Measurements from ENCODE around the gene GRID1. TPM values are rescaled to one million over a fixed set of nuclear protein-coding genes. Genes with fewer than 3 reads are reported as not detected.
A peak's percentile ranks its signal among the peaks of the same experiment; 100 is the strongest.

Gene GRID1
- total RNA-seq, 1 experiment from 2014 or later, result 0.31 TPM

- DNase-seq, result no peak
Observed at GRCh38 chr10:86300399-86300925, 66.1 kb downstream of the GRID1 start.

DNA sequence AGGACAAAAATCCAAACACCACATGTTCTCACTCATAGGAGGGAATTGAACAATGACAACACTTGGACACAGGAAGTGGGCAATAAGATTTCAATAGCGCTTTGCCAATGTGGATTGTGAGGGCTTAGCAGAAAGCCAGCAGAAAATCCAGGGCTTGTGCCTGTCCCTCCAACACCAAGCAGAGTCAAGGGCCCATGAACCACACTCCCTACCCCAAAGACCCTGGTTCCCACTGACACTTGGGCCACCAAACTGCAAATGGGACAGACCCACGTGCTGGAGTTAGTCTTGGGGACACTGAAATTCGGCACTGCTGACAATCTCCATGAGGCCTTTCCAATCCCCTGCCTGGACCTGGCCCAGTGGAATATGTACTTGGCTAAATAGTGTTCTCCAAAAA lies 67.0 kb downstream of the GRID1 start:
- Histone ChIP-seq H3K4me3 (ENCODE audit: insufficient read depth, low read depth, low read length) (no peak overlapping the region), H3K27me3 (ENCODE audit: control insufficient read depth, insufficient read depth, low read length) (peaks cover 2% of the 10 kb centered on the region; the same call in 1 of the 2 replicates), H3K36me3 (replicated peaks; ENCODE audit: control insufficient read depth, insufficient read depth, low read length) (no peaks in the 10 kb centered on the region)
- no peak for DNase-seq

More at GRCh38 chr10:86300399-86300925, 66.1 kb downstream of the GRID1 start:
- Histone ChIP-seq H3K36me3 (replicated peaks; ENCODE audit: control insufficient read depth, insufficient read depth, low read length) (no peaks in the 10 kb centered on the region), H3K4me3 (ENCODE audit: insufficient read depth, low read depth, low read length) (no peak overlapping the region), H3K27me3 (ENCODE audit: control insufficient read depth, insufficient read depth, low read length) (no peaks in the 10 kb centered on the region)

DNA sequence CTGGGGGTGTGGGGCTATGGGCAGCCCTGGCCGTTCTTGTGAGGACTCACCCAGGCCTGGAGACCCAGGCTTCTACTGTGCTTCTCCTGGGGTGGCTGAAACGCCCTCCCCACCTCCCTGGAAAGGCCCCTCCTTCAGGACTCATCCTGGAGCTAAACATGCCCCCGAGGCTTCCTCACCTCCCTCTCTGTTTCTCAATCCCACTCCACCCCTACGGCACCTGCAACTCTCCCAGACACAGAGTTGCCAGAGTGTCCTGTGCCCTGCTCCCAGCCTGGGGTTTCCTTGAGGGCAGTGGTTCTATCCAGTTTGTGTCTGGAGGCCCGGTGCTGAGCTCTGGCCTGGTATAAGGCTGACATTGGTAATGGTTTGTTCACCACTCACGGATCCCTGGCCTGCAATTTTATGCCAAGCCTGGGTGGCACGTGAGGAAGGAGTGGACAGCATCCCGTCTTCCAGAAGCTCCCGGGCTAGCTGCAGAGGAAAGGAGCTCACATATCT lies 68.0 kb downstream of the GRID1 start:
- Histone ChIP-seq H3K4me3 (ENCODE audit: insufficient read depth, low read depth, low read length) (no peak overlapping the region), H3K36me3 (replicated peaks; ENCODE audit: control insufficient read depth, insufficient read depth, low read length) (no peaks in the 10 kb centered on the region), H3K27me3 (ENCODE audit: control insufficient read depth, insufficient read depth, low read length) (peaks cover 2% of the 10 kb centered on the region; the same call in 1 of the 2 replicates)
- peak; percentile 57 for DNase-seq

GRCh38 chr10:86295791-86296190 lies 70.8 kb downstream of the GRID1 start:
- peaks cover 2% of the 10 kb centered on the region; the same call in 1 of the 2 replicates for H3K27me3 ChIP-seq (ENCODE audit: control insufficient read depth, insufficient read depth, low read length)
- no peak overlapping the region for H3K4me3 ChIP-seq (ENCODE audit: insufficient read depth, low read depth, low read length)
- no peaks in the 10 kb centered on the region for H3K36me3 ChIP-seq (replicated peaks; ENCODE audit: control insufficient read depth, insufficient read depth, low read length)
- no peak for DNase-seq

DNA sequence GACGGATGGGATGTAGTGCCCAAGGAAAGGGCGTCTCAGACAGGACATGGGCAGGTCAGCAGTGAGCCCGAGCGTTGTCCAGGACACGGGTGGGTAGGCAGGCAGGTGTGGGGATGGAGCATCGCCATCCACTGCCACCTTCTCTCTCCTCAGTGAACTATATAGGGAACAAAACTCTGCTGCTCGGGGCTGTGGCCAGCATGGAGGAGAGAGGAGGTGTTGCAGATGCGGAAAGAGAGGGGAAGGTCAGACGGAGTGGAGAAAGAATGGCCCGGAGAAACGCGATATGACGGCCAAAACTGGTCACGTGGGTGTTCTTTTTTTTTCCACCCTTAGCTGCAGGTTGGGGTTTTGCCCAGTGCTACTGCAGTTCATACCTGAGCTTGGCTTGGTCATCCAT lies 71.2 kb downstream of the GRID1 start:
- Histone ChIP-seq H3K4me3 (ENCODE audit: insufficient read depth, low read depth, low read length) (no peak overlapping the region), H3K36me3 (replicated peaks; ENCODE audit: control insufficient read depth, insufficient read depth, low read length) (no peaks in the 10 kb centered on the region), H3K27me3 (ENCODE audit: control insufficient read depth, insufficient read depth, low read length) (peaks cover 2% of the 10 kb centered on the region; the same call in 1 of the 2 replicates)
- no peak for DNase-seq

DNA sequence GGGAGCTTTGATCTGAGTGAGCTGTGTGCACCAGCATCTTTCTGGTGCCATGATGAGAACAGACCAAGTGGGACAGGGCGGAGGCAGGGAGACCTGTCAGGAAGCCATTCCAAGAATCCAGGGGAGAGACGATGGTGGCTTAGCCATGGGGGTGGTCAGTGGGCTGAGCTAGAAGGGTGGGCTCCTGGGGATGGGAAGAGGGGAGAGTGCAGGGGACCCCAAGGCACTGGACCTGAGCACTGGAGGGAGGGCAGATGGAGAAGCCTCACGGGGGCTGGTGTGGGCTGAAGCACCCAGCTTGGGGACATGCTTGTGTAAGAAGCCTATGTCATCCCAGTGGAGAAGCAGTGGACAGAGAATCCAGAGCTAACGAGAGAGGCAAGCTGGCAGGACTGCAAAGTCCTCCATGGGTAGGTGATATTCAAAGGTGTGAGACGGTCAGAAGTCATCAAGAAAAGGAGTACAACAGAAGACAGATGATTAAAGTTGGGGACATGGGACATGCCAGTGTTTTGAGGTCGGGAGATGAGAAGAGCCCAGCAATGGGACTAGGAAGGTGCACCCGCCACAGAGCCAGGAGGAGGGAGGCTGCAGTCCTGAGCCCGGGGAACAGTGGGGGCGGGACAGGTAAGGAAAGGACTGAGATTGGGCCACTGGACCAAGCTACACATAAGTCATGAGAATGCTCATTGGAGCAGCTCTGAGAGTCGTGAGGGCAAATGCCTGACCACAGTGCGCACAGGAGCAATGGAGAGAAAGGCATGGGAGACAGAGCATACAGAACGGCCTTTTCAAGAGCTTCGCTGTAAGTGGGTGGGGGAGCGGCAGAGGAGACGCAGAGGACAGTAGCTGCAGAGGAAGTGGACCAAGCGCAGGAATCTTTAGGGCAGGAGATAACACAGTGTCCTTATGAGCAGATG lies 72.0 kb downstream of the GRID1 start:
- no peak overlapping the region for H3K4me3 ChIP-seq (ENCODE audit: insufficient read depth, low read depth, low read length)
- no peak for DNase-seq
- peaks cover 2% of the 10 kb centered on the region; the same call in 1 of the 2 replicates for H3K27me3 ChIP-seq (ENCODE audit: control insufficient read depth, insufficient read depth, low read length)
- H3K36me3 ChIP-seq (replicated peaks; ENCODE audit: control insufficient read depth, insufficient read depth, low read length), result no peaks in the 10 kb centered on the region

- DNase-seq, result peak; percentile 86
- no peaks in the 10 kb centered on the region for H3K36me3 ChIP-seq (replicated peaks; ENCODE audit: control insufficient read depth, insufficient read depth, low read length)
- peaks cover 2% of the 10 kb centered on the region; the same call in 1 of the 2 replicates for H3K27me3 ChIP-seq (ENCODE audit: control insufficient read depth, insufficient read depth, low read length)
- no peak overlapping the region for H3K4me3 ChIP-seq (ENCODE audit: insufficient read depth, low read depth, low read length)
Observed at GRCh38 chr10:86293396-86293791, 73.2 kb downstream of the GRID1 start.

DNA sequence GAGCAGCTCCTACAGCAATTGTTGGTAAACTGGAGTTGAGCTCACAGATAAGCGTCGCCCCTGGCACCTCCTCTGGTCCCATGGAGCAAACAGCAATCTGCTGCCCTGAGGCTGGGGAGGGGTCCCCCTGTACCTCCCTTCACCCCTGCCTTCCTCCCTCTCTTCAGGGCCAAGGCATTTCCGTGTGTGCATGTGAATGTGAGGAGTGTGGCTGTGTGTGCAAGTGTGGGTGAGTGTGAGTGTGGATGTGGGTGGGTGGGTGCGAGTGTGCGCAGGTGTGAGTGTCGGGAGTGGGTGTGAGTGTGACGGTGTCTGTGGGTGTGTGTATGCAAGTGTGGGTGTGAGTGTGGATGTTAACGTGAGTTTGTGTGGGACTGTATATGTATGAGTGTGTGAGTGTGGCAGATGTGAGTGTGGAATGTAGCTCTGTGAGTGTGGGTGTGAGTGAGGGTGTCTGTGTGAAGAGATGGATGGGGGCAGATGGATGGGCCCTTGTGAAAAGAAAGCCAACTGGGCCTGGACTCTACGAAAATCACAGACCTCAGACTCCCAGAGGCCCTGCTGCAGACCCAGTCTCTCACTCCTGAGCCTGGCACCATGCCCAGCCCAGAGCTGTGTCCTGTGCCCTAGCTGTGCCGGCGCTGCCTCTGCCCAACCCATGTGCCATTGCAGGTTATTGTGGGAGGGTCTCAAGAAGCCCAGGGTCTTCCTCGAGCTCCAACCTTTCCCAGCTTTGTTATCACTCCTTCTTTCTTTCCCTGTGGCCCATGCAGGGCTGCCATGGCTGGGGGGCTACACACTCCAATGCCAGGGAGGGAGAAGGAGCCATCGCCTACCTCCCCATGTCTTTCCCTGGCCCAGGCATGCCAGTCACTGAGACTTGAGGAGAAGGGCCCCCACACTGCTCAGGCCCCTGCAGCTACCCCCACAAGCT lies 73.9 kb downstream of the GRID1 start:
- peak; percentile 51 for DNase-seq
- Histone ChIP-seq H3K36me3 (replicated peaks; ENCODE audit: control insufficient read depth, insufficient read depth, low read length) (no peaks in the 10 kb centered on the region), H3K4me3 (ENCODE audit: insufficient read depth, low read depth, low read length) (no peak overlapping the region), H3K27me3 (ENCODE audit: control insufficient read depth, insufficient read depth, low read length) (peaks cover 2% of the 10 kb centered on the region; the same call in 1 of the 2 replicates)

DNA sequence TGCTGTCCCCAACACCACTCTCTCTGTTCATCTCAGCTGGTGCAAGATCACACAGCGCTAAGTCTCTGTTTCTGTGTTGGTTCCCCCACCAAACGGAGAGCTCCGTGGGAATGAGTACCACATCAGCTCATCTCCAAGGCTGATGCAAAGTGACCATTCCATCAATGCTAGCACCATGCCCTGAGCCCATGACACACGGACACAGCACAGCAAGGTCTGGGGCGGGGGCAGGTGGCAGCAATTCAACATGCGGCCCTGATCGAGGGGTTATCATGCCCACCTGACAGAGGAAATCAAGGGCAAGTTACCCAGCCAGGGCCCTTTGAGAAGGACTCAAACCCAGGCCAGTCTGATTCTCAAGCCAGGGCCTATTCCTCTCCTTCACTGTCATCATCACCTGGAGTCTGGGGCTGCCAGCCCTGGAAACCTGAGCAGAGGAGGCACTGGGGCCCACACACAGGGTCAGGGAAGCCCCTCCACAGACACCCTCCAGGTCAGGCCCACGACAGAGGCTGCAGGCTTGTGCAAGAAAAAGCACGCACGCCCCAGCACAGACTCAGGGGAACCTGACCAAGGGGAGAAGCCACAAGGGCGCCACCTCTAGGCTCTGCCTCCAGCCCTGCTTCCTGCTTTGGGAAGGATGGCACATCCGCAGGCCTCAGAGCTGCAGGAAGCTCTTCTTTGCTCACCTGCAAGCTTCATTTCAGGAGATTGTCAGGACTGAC lies 74.8 kb downstream of the GRID1 start:
- Histone ChIP-seq H3K27me3 (ENCODE audit: control insufficient read depth, insufficient read depth, low read length) (peaks cover 2% of the 10 kb centered on the region; the same call in 1 of the 2 replicates), H3K36me3 (replicated peaks; ENCODE audit: control insufficient read depth, insufficient read depth, low read length) (no peaks in the 10 kb centered on the region)
- peak; percentile 82 for DNase-seq

GRCh38 chr10:86290933-86291615 lies 75.5 kb downstream of the GRID1 start:
- Histone ChIP-seq H3K27me3 (ENCODE audit: control insufficient read depth, insufficient read depth, low read length) (peaks cover 2% of the 10 kb centered on the region; the same call in 1 of the 2 replicates), H3K36me3 (replicated peaks; ENCODE audit: control insufficient read depth, insufficient read depth, low read length) (no peaks in the 10 kb centered on the region), H3K4me3 (ENCODE audit: insufficient read depth, low read depth, low read length) (no peak overlapping the region)
- DNase-seq, result no peak

More for the DNA sequence above, 74.8 kb downstream of the GRID1 start:
- no peak overlapping the region for H3K4me3 ChIP-seq (ENCODE audit: insufficient read depth, low read depth, low read length)

DNA sequence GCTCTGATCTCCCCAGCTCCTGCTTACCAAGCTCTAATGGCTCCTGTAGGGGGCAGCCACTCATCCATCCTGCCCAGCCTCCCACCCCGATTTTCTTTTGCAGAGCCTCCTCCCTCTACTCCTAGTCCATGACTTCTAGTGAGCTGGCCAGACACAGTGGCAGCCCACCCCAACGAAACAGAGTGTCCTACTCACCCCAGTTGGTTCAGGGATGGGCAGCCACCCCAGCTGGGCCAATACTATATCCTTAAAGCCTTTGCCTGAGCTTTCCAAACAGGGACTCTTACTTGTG lies 77.1 kb downstream of the GRID1 start:
- no peaks in the 10 kb centered on the region for H3K36me3 ChIP-seq (replicated peaks; ENCODE audit: control insufficient read depth, insufficient read depth, low read length)
- H3K4me3 ChIP-seq (ENCODE audit: insufficient read depth, low read depth, low read length), result no peak overlapping the region
- no peaks in the 10 kb centered on the region for H3K27me3 ChIP-seq (ENCODE audit: control insufficient read depth, insufficient read depth, low read length)
- DNase-seq, result peak; percentile 71

DNA sequence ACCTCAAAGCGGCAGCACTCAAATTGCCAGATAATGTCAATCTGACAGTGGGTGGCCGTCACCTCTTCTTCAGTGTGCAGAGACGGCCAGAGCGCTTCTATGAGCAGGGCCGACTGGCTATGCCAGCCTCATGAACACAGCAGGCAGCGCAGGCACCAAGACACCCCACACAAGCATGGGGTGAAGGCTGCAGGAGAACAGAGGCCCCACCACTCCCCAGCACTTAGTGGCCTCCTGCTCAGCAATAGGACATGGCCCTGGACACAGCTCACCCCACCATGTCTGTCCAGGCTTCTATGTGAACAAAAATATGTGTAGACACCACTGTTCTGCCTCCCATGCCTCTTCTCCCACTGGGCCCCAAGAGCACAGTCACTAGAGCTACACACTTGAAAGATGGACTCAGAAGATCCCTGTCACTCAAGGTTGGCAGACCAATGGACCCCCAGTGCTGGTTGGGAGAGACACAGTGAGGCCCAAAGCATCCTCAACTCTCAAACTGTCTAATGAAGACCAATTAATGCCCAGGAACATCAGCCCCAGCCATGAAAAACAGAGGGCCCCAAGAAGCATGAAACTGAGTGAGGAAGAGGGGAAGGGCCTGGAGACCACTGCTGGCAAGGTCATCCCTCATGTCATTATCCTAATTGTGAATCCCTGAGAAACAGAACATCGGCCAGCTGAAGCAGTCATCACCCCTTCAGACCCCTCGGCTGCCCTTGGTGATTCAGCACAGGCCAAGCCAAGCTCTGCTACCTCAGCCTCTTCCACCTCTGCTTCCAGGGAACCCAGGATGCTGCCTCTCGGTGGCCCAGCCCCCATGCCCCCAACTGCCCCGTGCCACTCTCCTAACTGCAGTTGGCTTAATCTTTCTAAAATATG lies 77.7 kb downstream of the GRID1 start:
- no peak overlapping the region for H3K4me3 ChIP-seq (ENCODE audit: insufficient read depth, low read depth, low read length)
- no peaks in the 10 kb centered on the region for H3K27me3 ChIP-seq (ENCODE audit: control insufficient read depth, insufficient read depth, low read length)
- no peak for DNase-seq
- no peaks in the 10 kb centered on the region for H3K36me3 ChIP-seq (replicated peaks; ENCODE audit: control insufficient read depth, insufficient read depth, low read length)
